WTC11 (cell line): Measurements from ENCODE around the gene UBR4. TPM values are rescaled to one million over a fixed set of nuclear protein-coding genes. Genes with fewer than 3 reads are reported as not detected.
"Not testable (repeated sequence)": the region's sequence is repeated elsewhere in the genome, so short reads cannot be mapped to it uniquely, and the experiment has no call there.

Experiments
- ATAC-seq: fragments of 200-7000 bp; cut with Tn5 transposase; 2 replicates; pipeline ENCODE4 v1.10.0; 2021; ENCODE audit warnings: mild to moderate bottlenecking, moderate library complexity
- CTCF ChIA-PET: fragments of 300-600 bp; sonication (Branson Sonifier 250); formaldehyde crosslinking; loops from one replicate; lab custom pipeline; 2021; ENCODE audit warnings: antibody characterized with exemption; lab: Charles Lee
- POLR2A ChIA-PET: fragments of 350-600 bp; sonication (Branson Sonifier 250); formaldehyde crosslinking; loops from one replicate; lab custom pipeline; 2021; ENCODE audit warnings: antibody characterized with exemption; lab: Charles Lee
- DNase-seq: peaks from one replicate; pipeline ENCODE4 v3.0.0; 2021; ENCODE audit warnings: low spot score
- H3K27ac Mint-ChIP-seq: 2 replicates; pipeline ENCODE4 v1.8.0; 2021; ENCODE audit warnings: mixed read lengths
- H3K27me3 Mint-ChIP-seq: 2 replicates; pipeline ENCODE4 v1.8.0; 2021; ENCODE audit warnings: low read depth, mild to moderate bottlenecking, moderate library complexity, mixed read lengths
- H3K36me3 Mint-ChIP-seq: 2 replicates; pipeline ENCODE4 v1.8.0; 2021; ENCODE audit warnings: mixed read lengths
- H3K4me1 Mint-ChIP-seq: 2 replicates; pipeline ENCODE4 v1.8.0; 2022; ENCODE audit warnings: mixed read lengths
- H3K4me3 Mint-ChIP-seq: 2 replicates; pipeline ENCODE4 v1.8.0; 2021; ENCODE audit warnings: mild to moderate bottlenecking, moderate library complexity, mixed read lengths
- H3K9me3 Mint-ChIP-seq: 2 replicates; pipeline ENCODE4 v1.8.0; 2021; ENCODE audit warnings: mixed read lengths
- ATF6 ChIP-seq: sonication (generic); formaldehyde crosslinking; IDR thresholded peaks from 2 replicates; pipeline ENCODE4 v1.8.1; 2023; ENCODE audit warnings: mild to moderate bottlenecking, missing genetic modification reagents
- CREM ChIP-seq: sonication (generic); formaldehyde crosslinking; IDR thresholded peaks from 2 replicates; pipeline ENCODE4 v1.8.1; 2022; ENCODE audit warnings: mild to moderate bottlenecking, missing genetic modification reagents, moderate library complexity
- ESRRA ChIP-seq: sonication (generic); formaldehyde crosslinking; IDR thresholded peaks from 2 replicates; pipeline ENCODE4 v1.8.1; 2022; ENCODE audit warnings: mild to moderate bottlenecking, missing genetic modification reagents, borderline replicate concordance
- HMGA2 ChIP-seq: fragments of 250-450 bp; sonication (Bioruptor Pico); IDR thresholded peaks from 2 replicates; pipeline ENCODE4 v1.4.0; 2021; ENCODE audit warnings: mild to moderate bottlenecking, moderate library complexity
- NFATC4 ChIP-seq: fragments of 250-450 bp; sonication (Bioruptor Pico); IDR thresholded peaks from 2 replicates; pipeline ENCODE4 v1.9.0; 2021; ENCODE audit warnings: mild to moderate bottlenecking
- PRDM15 ChIP-seq: sonication (generic); formaldehyde crosslinking; IDR thresholded peaks from 2 replicates; pipeline ENCODE4 v1.8.0; 2022; ENCODE audit warnings: missing genetic modification reagents
- TCF7 ChIP-seq: sonication (generic); formaldehyde crosslinking; IDR thresholded peaks from 2 replicates; pipeline ENCODE4 v1.8.0; 2022; ENCODE audit warnings: mild to moderate bottlenecking, low read depth, missing genetic modification reagents, moderate library complexity
- ZBTB21 ChIP-seq: sonication (generic); formaldehyde crosslinking; IDR thresholded peaks from 2 replicates; pipeline ENCODE4 v1.8.1; 2023; ENCODE audit warnings: mild to moderate bottlenecking, missing genetic modification reagents, borderline replicate concordance
- total RNA-seq: library from RNA; stranded (reverse); gene quantifications from 3 replicates; pipeline ENCODE4 v1.2.3, GENCODE V29; 2021
- TF ChIP-seq, protein P1 (sequence below): sonication (generic); formaldehyde crosslinking; IDR thresholded peaks from 2 replicates; pipeline ENCODE4 v1.8.0; 2022; ENCODE audit warnings: mild to moderate bottlenecking, missing genetic modification reagents
- TF ChIP-seq, protein P2 (sequence below): sonication (generic); formaldehyde crosslinking; IDR thresholded peaks from 2 replicates; pipeline ENCODE4 v1.8.0; 2022; ENCODE audit warnings: mild to moderate bottlenecking, missing genetic modification reagents
- TF ChIP-seq, protein P3 (sequence below): fragments of 250-450 bp; sonication (Bioruptor Pico); IDR thresholded peaks from 2 replicates; pipeline ENCODE4 v1.9.0; 2021; ENCODE audit warnings: mild to moderate bottlenecking, borderline replicate concordance
- TF ChIP-seq, protein P4 (sequence below): sonication (generic); formaldehyde crosslinking; IDR thresholded peaks from 2 replicates; pipeline ENCODE4 v1.8.1; 2022; ENCODE audit warnings: mild to moderate bottlenecking, missing genetic modification reagents, moderate library complexity, borderline replicate concordance

UBR4 gene
- total RNA-seq, 1 experiment from 2014 or later, result 179 TPM

- POLR2A ChIA-PET, result no interaction called here
- no peak for ATAC-seq
Observed at GRCh38 chr1:19232524-19232846, 22.4 kb upstream of the UBR4 start.

DNA sequence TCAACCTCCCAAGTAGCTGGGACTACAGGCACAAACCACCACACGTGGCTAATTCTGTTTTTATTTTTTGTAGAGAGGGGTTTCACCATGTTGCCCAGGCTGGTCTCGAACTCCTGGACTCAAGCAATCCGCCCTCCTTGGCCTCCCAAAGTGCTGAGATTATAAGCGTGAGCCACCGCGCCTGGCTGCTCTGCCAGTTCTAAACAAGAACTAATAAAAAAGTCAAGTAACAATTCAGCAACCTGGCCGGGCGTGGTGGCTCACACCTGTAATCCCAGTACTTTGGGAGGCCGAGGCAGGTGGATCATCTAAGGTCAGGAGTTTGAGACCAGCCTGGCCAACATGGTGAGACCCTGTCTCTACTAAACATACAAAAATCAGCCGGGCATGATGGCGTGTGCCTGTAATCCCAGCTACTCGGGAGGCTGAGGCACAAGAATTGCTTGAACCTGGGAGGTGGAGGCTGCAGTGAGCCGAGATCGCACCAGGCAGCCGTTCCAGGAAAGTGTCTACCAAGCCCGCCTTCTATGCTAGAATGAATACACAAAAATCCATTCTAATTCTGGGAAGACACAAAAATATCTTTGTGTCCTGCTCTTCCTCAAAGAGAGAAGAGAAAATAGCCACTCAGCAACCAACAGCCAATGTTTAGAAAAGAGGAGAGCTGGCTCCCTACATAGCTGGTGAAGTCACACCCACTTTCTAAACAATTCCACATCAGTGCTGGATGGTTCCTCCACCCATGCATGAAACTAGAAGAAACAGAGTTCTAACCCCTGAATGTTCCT, 21.9 kb upstream of the UBR4 start:
- DNase-seq, H3K27ac Mint-ChIP-seq, H3K9me3 Mint-ChIP-seq, ATAC-seq, POLR2A ChIA-PET, H3K4me3 Mint-ChIP-seq, H3K4me1 Mint-ChIP-seq, H3K27me3 Mint-ChIP-seq: not testable (repeated sequence)
- CTCF ChIA-PET, result interaction anchor here (0.6 to 1.1 kb wide), 2 partner anchors 422 to 626 kb away, joined by 3 read pairs; no protein-coding TSS in a partner anchor
- H3K36me3 Mint-ChIP-seq, result peaks cover 69% of the 10 kb centered on the region

More at GRCh38 chr1:19232524-19232846, 22.4 kb upstream of the UBR4 start:
- DNase-seq, result no peak
- Mint-ChIP-seq H3K4me3 (no peak overlapping the region), H3K4me1 (no peaks in the 10 kb centered on the region), H3K27ac (no peak overlapping the region), H3K27me3 (no peaks in the 10 kb centered on the region), H3K36me3 (peaks cover 69% of the 10 kb centered on the region), H3K9me3 (no peaks in the 10 kb centered on the region)
- CTCF ChIA-PET, result interaction anchor here (0.6 to 1.1 kb wide), 2 partner anchors 421 to 626 kb away, joined by 3 read pairs; no protein-coding TSS in a partner anchor
- TF ChIP-seq PRDM15, result no peak
- no peak for TF ChIP-seq ZBTB21
- TF ChIP-seq, protein P1, sequence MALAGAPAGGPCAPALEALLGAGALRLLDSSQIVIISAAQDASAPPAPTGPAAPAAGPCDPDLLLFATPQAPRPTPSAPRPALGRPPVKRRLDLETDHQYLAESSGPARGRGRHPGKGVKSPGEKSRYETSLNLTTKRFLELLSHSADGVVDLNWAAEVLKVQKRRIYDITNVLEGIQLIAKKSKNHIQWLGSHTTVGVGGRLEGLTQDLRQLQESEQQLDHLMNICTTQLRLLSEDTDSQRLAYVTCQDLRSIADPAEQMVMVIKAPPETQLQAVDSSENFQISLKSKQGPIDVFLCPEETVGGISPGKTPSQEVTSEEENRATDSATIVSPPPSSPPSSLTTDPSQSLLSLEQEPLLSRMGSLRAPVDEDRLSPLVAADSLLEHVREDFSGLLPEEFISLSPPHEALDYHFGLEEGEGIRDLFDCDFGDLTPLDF, result no peak
- TF ChIP-seq, protein P2, sequence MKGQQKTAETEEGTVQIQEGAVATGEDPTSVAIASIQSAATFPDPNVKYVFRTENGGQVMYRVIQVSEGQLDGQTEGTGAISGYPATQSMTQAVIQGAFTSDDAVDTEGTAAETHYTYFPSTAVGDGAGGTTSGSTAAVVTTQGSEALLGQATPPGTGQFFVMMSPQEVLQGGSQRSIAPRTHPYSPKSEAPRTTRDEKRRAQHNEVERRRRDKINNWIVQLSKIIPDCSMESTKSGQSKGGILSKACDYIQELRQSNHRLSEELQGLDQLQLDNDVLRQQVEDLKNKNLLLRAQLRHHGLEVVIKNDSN (CRISPR knock-in tag), result no peak
- no peak for TF ChIP-seq TCF7
- no peak for TF ChIP-seq CREM
- TF ChIP-seq, protein P3, sequence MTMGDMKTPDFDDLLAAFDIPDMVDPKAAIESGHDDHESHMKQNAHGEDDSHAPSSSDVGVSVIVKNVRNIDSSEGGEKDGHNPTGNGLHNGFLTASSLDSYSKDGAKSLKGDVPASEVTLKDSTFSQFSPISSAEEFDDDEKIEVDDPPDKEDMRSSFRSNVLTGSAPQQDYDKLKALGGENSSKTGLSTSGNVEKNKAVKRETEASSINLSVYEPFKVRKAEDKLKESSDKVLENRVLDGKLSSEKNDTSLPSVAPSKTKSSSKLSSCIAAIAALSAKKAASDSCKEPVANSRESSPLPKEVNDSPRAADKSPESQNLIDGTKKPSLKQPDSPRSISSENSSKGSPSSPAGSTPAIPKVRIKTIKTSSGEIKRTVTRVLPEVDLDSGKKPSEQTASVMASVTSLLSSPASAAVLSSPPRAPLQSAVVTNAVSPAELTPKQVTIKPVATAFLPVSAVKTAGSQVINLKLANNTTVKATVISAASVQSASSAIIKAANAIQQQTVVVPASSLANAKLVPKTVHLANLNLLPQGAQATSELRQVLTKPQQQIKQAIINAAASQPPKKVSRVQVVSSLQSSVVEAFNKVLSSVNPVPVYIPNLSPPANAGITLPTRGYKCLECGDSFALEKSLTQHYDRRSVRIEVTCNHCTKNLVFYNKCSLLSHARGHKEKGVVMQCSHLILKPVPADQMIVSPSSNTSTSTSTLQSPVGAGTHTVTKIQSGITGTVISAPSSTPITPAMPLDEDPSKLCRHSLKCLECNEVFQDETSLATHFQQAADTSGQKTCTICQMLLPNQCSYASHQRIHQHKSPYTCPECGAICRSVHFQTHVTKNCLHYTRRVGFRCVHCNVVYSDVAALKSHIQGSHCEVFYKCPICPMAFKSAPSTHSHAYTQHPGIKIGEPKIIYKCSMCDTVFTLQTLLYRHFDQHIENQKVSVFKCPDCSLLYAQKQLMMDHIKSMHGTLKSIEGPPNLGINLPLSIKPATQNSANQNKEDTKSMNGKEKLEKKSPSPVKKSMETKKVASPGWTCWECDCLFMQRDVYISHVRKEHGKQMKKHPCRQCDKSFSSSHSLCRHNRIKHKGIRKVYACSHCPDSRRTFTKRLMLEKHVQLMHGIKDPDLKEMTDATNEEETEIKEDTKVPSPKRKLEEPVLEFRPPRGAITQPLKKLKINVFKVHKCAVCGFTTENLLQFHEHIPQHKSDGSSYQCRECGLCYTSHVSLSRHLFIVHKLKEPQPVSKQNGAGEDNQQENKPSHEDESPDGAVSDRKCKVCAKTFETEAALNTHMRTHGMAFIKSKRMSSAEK (CRISPR knock-in tag), result no peak
- TF ChIP-seq ESRRA (CRISPR knock-in tag), result no peak
- no peak for TF ChIP-seq NFATC4 (CRISPR knock-in tag)
- TF ChIP-seq ATF6 (CRISPR knock-in tag), result no peak
- TF ChIP-seq, protein P4, sequence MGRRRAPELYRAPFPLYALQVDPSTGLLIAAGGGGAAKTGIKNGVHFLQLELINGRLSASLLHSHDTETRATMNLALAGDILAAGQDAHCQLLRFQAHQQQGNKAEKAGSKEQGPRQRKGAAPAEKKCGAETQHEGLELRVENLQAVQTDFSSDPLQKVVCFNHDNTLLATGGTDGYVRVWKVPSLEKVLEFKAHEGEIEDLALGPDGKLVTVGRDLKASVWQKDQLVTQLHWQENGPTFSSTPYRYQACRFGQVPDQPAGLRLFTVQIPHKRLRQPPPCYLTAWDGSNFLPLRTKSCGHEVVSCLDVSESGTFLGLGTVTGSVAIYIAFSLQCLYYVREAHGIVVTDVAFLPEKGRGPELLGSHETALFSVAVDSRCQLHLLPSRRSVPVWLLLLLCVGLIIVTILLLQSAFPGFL, result no peak
- no peak for TF ChIP-seq HMGA2 (CRISPR knock-in tag)
